HEK293 (cell line): ENCODE data around the gene APPBP2.
"Not testable (repeated sequence)": the region's sequence is repeated elsewhere in the genome, so short reads cannot be mapped to it uniquely, and the experiment has no call there.

Source experiments
- CTCF ChIA-PET: fragments of 350-600 bp; formaldehyde crosslinking; extraction: SDS; loops from one replicate; lab custom pipeline; 2021; ENCODE audit warnings: antibody characterized with exemption; lab: Yijun Ruan, JAX
- POLR2A ChIA-PET: fragments of 300-600 bp; formaldehyde crosslinking; extraction: SDS; loops from one replicate; lab custom pipeline; 2020; ENCODE audit warnings: antibody characterized with exemption, inconsistent platforms; lab: Yijun Ruan, JAX
- H3K27ac ChIP-seq: fragments of 200-500 bp; sonication (Bioruptor generic); 2 replicates; pipeline ENCODE4 v1.5.1; 2014; ENCODE audit warnings: low read depth, low read length, control low read depth, inconsistent platforms; ENCODE audit errors: extremely low read depth
- H3K36me3 ChIP-seq, 2 experiments: fragments of 200-500 bp in 1 of 2; sonication (Bioruptor generic) in 1 of 2; 1 replicate in 1 of 2; 2 replicates in 1 of 2; pipeline ENCODE4 v1.5.1; 2014 to 2017; ENCODE audit warnings: inconsistent platforms in 2 of 2, low read length in 2 of 2; ENCODE audit not compliant: control insufficient read depth in 2 of 2, insufficient read depth in 1 of 2
- H3K4me1 ChIP-seq: fragments of 200-500 bp; sonication (Bioruptor generic); 2 replicates; pipeline ENCODE4 v1.5.1; 2014; ENCODE audit warnings: mild to moderate bottlenecking, low read length, inconsistent platforms; ENCODE audit not compliant: control insufficient read depth, insufficient read depth
- H3K4me3 ChIP-seq: 2 replicates; pipeline ENCODE4 v1.5.1; 2011; ENCODE audit warnings: low read depth, mild to moderate bottlenecking, control low read depth, low read length, moderate library complexity
- H3K9me3 ChIP-seq: fragments of 200-500 bp; sonication (Bioruptor generic); 2 replicates; pipeline ENCODE4 v1.5.1; 2014; ENCODE audit warnings: low read depth, low read length, inconsistent platforms; ENCODE audit not compliant: control insufficient read depth, insufficient read depth
- IKZF3 ChIP-seq: fragments of 450-650 bp; IDR thresholded peaks from 2 replicates; pipeline ENCODE4 v1.5.0; 2018; ENCODE audit warnings: missing biosample characterization, mild to moderate bottlenecking, missing genetic modification characterization, moderate library complexity
- PBX3 ChIP-seq: sonication (generic); formaldehyde crosslinking; IDR thresholded peaks from 2 replicates; pipeline ENCODE4 v1.8.1; 2022; ENCODE audit warnings: mild to moderate bottlenecking, moderate library complexity, missing genetic modification reagents
- PRDM6 ChIP-seq: fragments of 450-650 bp; formaldehyde crosslinking; IDR thresholded peaks from 2 replicates; pipeline ENCODE4 v1.5.1; 2017; ENCODE audit warnings: missing biosample characterization, missing genetic modification characterization
- SCRT1 ChIP-seq: fragments of 450-650 bp; formaldehyde crosslinking; IDR thresholded peaks from 2 replicates; pipeline ENCODE4 v1.5.1; 2016; ENCODE audit warnings: missing biosample characterization, missing genetic modification characterization, borderline replicate concordance
- SCRT2 ChIP-seq: fragments of 450-650 bp; formaldehyde crosslinking; IDR thresholded peaks from 2 replicates; pipeline ENCODE4 v1.5.1; 2016; ENCODE audit warnings: missing biosample characterization, missing genetic modification characterization
- ZNF121 ChIP-seq: fragments of 450-650 bp; formaldehyde crosslinking; IDR thresholded peaks from 2 replicates; pipeline ENCODE4 v1.5.1; 2016; ENCODE audit warnings: missing biosample characterization, missing genetic modification characterization
- ZNF24 ChIP-seq: fragments of 450-650 bp; formaldehyde crosslinking; IDR thresholded peaks from 2 replicates; pipeline ENCODE4 v1.5.1; 2016; ENCODE audit warnings: missing biosample characterization, missing genetic modification characterization
- ZNF404 ChIP-seq: fragments of 450-650 bp; formaldehyde crosslinking; IDR thresholded peaks from 2 replicates; pipeline ENCODE4 v1.5.1; 2017; ENCODE audit warnings: missing biosample characterization, missing genetic modification characterization
- ZNF621 ChIP-seq: fragments of 450-650 bp; formaldehyde crosslinking; IDR thresholded peaks from 2 replicates; pipeline ENCODE4 v1.5.1; 2017; ENCODE audit warnings: missing biosample characterization, missing genetic modification characterization
- ZNF701 ChIP-seq: fragments of 450-650 bp; formaldehyde crosslinking; IDR thresholded peaks from 2 replicates; pipeline ENCODE4 v1.5.1; 2016; ENCODE audit warnings: missing biosample characterization, missing genetic modification characterization

The APPBP2 gene

DNA sequence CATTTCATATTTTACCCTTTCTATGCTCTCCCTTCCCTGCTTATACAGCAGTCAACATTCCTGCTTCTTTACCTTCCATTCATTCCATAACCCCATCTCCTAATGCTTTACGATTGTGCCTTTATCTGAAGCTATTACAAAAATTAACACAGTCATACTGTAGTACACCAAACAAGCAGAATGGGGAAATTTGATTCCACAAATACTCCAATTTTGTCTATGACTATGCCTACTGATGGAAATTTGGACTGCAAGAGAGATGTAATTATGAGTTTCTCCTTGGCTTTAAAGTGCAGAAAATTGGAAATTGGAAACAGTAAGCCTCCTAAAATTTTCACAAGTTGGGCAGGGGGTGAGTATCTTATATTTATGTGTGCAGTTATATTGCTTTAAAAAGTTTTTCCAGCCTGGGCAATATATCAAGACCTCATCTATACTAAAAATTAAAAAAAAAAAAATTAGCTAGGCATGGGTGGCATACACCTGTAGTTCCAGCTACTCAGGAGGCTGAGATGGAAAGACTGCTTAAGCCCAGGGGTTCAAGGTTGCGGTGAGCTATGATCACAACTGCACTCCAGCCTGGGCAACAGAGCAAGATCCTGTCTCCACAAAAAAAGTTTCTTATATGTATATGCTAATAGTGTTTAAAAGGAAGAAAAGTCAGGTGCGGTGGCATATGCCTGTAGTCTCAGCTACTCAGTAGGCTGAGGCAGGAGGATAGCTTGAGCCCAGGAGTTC lies 3.0 kb downstream of the APPBP2 start:
- no peaks in the 10 kb centered on the region for H3K4me1 ChIP-seq
- no peak overlapping the region for H3K27ac ChIP-seq
- H3K9me3 ChIP-seq = no peaks in the 10 kb centered on the region
- H3K4me3 ChIP-seq = no peak overlapping the region
- H3K36me3 ChIP-seq = peaks cover 18 to 20% of the 10 kb centered on the region in 2 experiments; a peak in 2 of 3 replicates
- ChIA-PET CTCF (interaction anchor here (0.9 kb wide), 1 partner anchor 381 kb away, joined by 3 read pairs; no protein-coding TSS in a partner anchor), POLR2A (interaction anchor here (0.5 kb wide), 1 partner anchor 117 kb away, joined by 3 read pairs; no protein-coding TSS in a partner anchor)
- no peak for TF ChIP-seq ZNF701 (tag by site-specific recombination)
- TF ChIP-seq IKZF3 = 0 out of 2 replicates have a peak, but pooled peaks have one; percentile 23
- peak; percentile 94 for TF ChIP-seq ZNF121 (tag by site-specific recombination)
- TF ChIP-seq PRDM6 = peak; percentile 62

GRCh38 chr17:60519795-60520194 lies 6.2 kb downstream of the APPBP2 start:
- Histone ChIP-seq H3K4me3 (no peak overlapping the region), H3K4me1 (no peaks in the 10 kb centered on the region), H3K27ac (no peak overlapping the region), H3K36me3 (peaks cover 18 to 20% of the 10 kb centered on the region in 2 experiments; a peak in 2 of 3 replicates), H3K9me3 (no peaks in the 10 kb centered on the region)
- TF ChIP-seq ZNF24 (tag by site-specific recombination) (no peak), ZNF121 (tag by site-specific recombination) (0 out of 2 replicates have a peak, but pooled peaks have one; percentile 13), ZNF404 (tag by site-specific recombination) (no peak), PBX3 (no peak)
- ChIA-PET CTCF (interaction anchor here (0.7 to 1.7 kb wide), 2 partner anchors 14 to 50 kb away, joined by 5 read pairs; no protein-coding TSS in a partner anchor), POLR2A (interaction anchor here (0.6 kb wide), 1 partner anchor 53 kb away, joined by 3 read pairs; no protein-coding TSS in a partner anchor)

DNA sequence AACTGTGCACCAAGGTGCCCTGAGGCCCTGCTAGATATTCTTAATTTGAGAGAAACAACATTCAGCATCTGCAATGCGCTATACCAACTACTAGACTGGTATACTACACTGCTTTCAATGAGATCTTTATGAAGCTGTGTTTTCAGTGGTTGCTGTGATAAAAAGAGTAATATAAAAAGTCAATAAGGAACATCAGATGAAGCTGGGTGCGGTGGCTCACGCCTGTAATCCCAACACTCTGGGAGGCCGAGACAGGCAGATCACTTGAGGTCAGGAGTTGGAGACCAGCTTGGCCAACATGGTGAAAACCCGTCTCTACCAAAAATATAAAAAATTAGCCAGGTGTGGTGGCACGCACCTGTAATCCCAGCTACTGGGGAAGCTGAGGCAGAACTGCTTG lies 10.4 kb downstream of the APPBP2 start:
- not testable (repeated sequence) for H3K4me1 ChIP-seq, H3K9me3 ChIP-seq, H3K27ac ChIP-seq, H3K4me3 ChIP-seq
- ChIA-PET POLR2A (interaction anchor here (1.4 kb wide), 1 partner anchor 10 kb away, joined by 9 read pairs; the partner anchor contains the start of gene APPBP2), CTCF (interaction anchor here (0.5 kb wide), 1 partner anchor 10 kb away, joined by 8 read pairs; no protein-coding TSS in a partner anchor)
- peaks cover 32 to 44% of the 10 kb centered on the region in 2 experiments for H3K36me3 ChIP-seq

DNA sequence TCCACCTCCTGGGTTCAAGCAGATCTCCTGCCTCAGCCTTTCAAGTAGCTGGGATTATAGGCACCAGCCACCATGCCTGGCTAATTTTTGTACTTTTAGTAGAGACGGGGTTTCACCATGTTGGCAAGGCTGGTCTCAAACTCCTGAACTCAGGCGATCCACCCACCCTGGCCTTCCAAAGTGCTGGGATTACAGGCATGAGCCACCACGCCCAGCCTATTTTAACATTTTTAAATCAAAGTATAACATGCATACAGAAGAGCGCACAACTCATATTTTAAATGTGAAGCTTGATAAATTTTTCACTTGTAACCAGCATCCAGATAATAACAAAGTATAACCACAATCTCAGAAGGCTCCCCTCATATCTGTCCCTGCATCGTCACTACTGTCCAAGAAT lies 10.8 kb downstream of the APPBP2 start:
- peaks cover 32 to 44% of the 10 kb centered on the region in 2 experiments for H3K36me3 ChIP-seq
- not testable (repeated sequence) for H3K4me1 ChIP-seq, H3K9me3 ChIP-seq, H3K4me3 ChIP-seq, H3K27ac ChIP-seq
- POLR2A ChIA-PET = interaction anchor here (1.4 kb wide), 1 partner anchor 11 kb away, joined by 9 read pairs; the partner anchor contains the start of gene APPBP2
- CTCF ChIA-PET = interaction anchor here (0.5 to 1.2 kb wide), 2 partner anchors 10 to 124 kb away, joined by 4 to 8 read pairs; no protein-coding TSS in a partner anchor

GRCh38 chr17:60514500-60514899 lies 11.5 kb downstream of the APPBP2 start:
- peaks cover 28 to 39% of the 10 kb centered on the region in 2 experiments for H3K36me3 ChIP-seq
- ChIA-PET CTCF (interaction anchor here (1.2 kb wide), 1 partner anchor 125 kb away, joined by 4 read pairs; no protein-coding TSS in a partner anchor), POLR2A (interaction anchor here (0.7 to 1.4 kb wide), 2 partner anchors 12 to 50 kb away, joined by 5 to 9 read pairs; partner anchors contain the start of gene APPBP2)
- H3K4me3 ChIP-seq = no peak overlapping the region
- no peaks in the 10 kb centered on the region for H3K4me1 ChIP-seq
- TF ChIP-seq SCRT1 (tag by site-specific recombination) = 0 out of 2 replicates have a peak, but pooled peaks have one; percentile 36
- TF ChIP-seq SCRT2 = peak; percentile 59
- no peak for TF ChIP-seq ZNF621 (tag by site-specific recombination)
- no peak overlapping the region for H3K27ac ChIP-seq
- H3K9me3 ChIP-seq = no peaks in the 10 kb centered on the region
